ENCODE data around the gene MAP7D1. TPM values are rescaled to one million over a fixed set of nuclear protein-coding genes. Genes with fewer than 3 reads are reported as not detected.

The MAP7D1 gene
- total RNA-seq, 1 donor from 2014 or later = 363 TPM

GRCh38 chr1:36128126-36128904 lies 27.6 kb upstream of the MAP7D1 start:
- peaks cover 19% of the 10 kb centered on the region for H3K4me1 ChIP-seq
- DNase-seq = no peak
- H3K27me3 ChIP-seq (ENCODE audit: low read depth) = peaks cover 22% of the 10 kb centered on the region
- H3K4me3 ChIP-seq = no peak overlapping the region
- H3K27ac ChIP-seq (replicated peaks) = no peak overlapping the region
- intact Hi-C loops (cut with micrococcal nuclease) = no loop called here
- no peak for TF ChIP-seq CTCF (IDR thresholded peaks at IDR 0.05; ENCODE audit: borderline replicate concordance)
- H3K9me3 ChIP-seq (replicated peaks) = no peaks in the 10 kb centered on the region
- no peaks in the 10 kb centered on the region for H3K36me3 ChIP-seq

GRCh38 chr1:36128905-36129206 lies 27.1 kb upstream of the MAP7D1 start:
- no peak for DNase-seq
- H3K36me3 ChIP-seq = no peaks in the 10 kb centered on the region
- H3K9me3 ChIP-seq (replicated peaks) = no peaks in the 10 kb centered on the region
- peaks cover 24% of the 10 kb centered on the region for H3K4me1 ChIP-seq
- H3K27me3 ChIP-seq (ENCODE audit: low read depth) = peaks cover 22% of the 10 kb centered on the region
- no peak overlapping the region for H3K4me3 ChIP-seq
- intact Hi-C loops (cut with micrococcal nuclease) = no loop called here
- no peak overlapping the region for H3K27ac ChIP-seq (replicated peaks)
- TF ChIP-seq CTCF (IDR thresholded peaks at IDR 0.05; ENCODE audit: borderline replicate concordance) = no peak

- DNase-seq = no peak
- no peak overlapping the region for H3K27ac ChIP-seq (replicated peaks)
- no peaks in the 10 kb centered on the region for H3K9me3 ChIP-seq (replicated peaks)
- peaks cover 42% of the 10 kb centered on the region for H3K4me1 ChIP-seq
- peaks cover 3% of the 10 kb centered on the region for H3K36me3 ChIP-seq
- no peak for TF ChIP-seq CTCF (IDR thresholded peaks at IDR 0.05; ENCODE audit: borderline replicate concordance)
- no peak overlapping the region for H3K4me3 ChIP-seq
- no peaks in the 10 kb centered on the region for H3K27me3 ChIP-seq (ENCODE audit: low read depth)
- intact Hi-C loops (cut with micrococcal nuclease) = no loop called here
Measured at GRCh38 chr1:36132029-36132428, 23.9 kb upstream of the MAP7D1 start.

- H3K27ac ChIP-seq (replicated peaks) = peak overlapping the region; percentile 30
- peaks cover 17% of the 10 kb centered on the region for H3K36me3 ChIP-seq
- H3K4me3 ChIP-seq = no peak overlapping the region
- no peaks in the 10 kb centered on the region for H3K9me3 ChIP-seq (replicated peaks)
- no peaks in the 10 kb centered on the region for H3K27me3 ChIP-seq (ENCODE audit: low read depth)
- H3K4me1 ChIP-seq = peaks cover 55% of the 10 kb centered on the region
- intact Hi-C loops (cut with micrococcal nuclease) = no loop called here
- TF ChIP-seq CTCF (IDR thresholded peaks at IDR 0.05; ENCODE audit: borderline replicate concordance) = no peak
- DNase-seq = peak; percentile 38
Measured at GRCh38 chr1:36133484-36133883, 22.5 kb upstream of the MAP7D1 start.

GRCh38 chr1:36134031-36134430 lies 21.9 kb upstream of the MAP7D1 start:
- intact Hi-C loops (cut with micrococcal nuclease) = no loop called here
- H3K4me3 ChIP-seq = no peak overlapping the region
- no peaks in the 10 kb centered on the region for H3K27me3 ChIP-seq (ENCODE audit: low read depth)
- H3K4me1 ChIP-seq = peaks cover 56% of the 10 kb centered on the region
- peaks cover 23% of the 10 kb centered on the region for H3K36me3 ChIP-seq
- peak overlapping the region; percentile 72 for H3K27ac ChIP-seq (replicated peaks)
- DNase-seq = no peak
- TF ChIP-seq CTCF (IDR thresholded peaks at IDR 0.05; ENCODE audit: borderline replicate concordance) = no peak
- no peaks in the 10 kb centered on the region for H3K9me3 ChIP-seq (replicated peaks)

Measured in left ventricle myocardium inferior (tissue), 1 donor.